H1 (cell line): Measurements from ENCODE around the gene CDC45. TPM values are rescaled to one million over a fixed set of nuclear protein-coding genes. Genes with fewer than 3 reads are reported as not detected.
A peak's percentile ranks its signal among the peaks of the same experiment; 100 is the strongest.

ENCODE experiments used
- CTCF ChIA-PET: fragments of 300-600 bp; sonication (Branson Sonifier 250); formaldehyde crosslinking; loops from one replicate; lab custom pipeline; 2021; ENCODE audit not compliant: partially characterized antibody; lab: Charles Lee
- POLR2A ChIA-PET: fragments of 300-600 bp; sonication (Branson Sonifier 250); formaldehyde crosslinking; loops from one replicate; lab custom pipeline; 2021; ENCODE audit warnings: inconsistent platforms; ENCODE audit not compliant: partially characterized antibody; lab: Charles Lee
- DNase-seq, 2 experiments: peaks; one replicate each; pipeline versions ENCODE4 v3.0.0 to v3.0.0-alpha.2; 2010 to 2022; ENCODE audit warnings: low spot score in 2 of 2, low read depth in 1 of 2, mixed read lengths in 1 of 2
- FAIRE-seq: peaks from 2 replicates; lab custom pipeline; 2011; peaks lifted over from hg19 to GRCh38; lab: Jason Lieb, UNC
- H2AFZ ChIP-seq: 2 replicates; pipeline ENCODE4 v1.8.1; 2012; ENCODE audit warnings: low read length, inconsistent platforms
- H2AK5ac ChIP-seq: 2 replicates; pipeline ENCODE4 v1.6.1; 2013; ENCODE audit warnings: low read depth, low read length
- H2BK120ac ChIP-seq: replicated peaks from 2 replicates; pipeline ENCODE3; 2013; ENCODE audit warnings: low read depth, low read length, inconsistent platforms
- H2BK12ac ChIP-seq: 2 replicates; pipeline ENCODE4 v1.6.1; 2013; ENCODE audit warnings: low read depth, low read length
- H2BK15ac ChIP-seq: 2 replicates; pipeline ENCODE4 v1.6.1; 2013; ENCODE audit warnings: low read length
- H2BK20ac ChIP-seq: 2 replicates; pipeline ENCODE4 v1.6.1; 2013; ENCODE audit warnings: low read length
- H2BK5ac ChIP-seq: 2 replicates; pipeline ENCODE4 v1.6.1; 2013; ENCODE audit warnings: low read depth, low read length
- H3K14ac ChIP-seq: 2 replicates; pipeline ENCODE4 v1.6.1; 2013; ENCODE audit warnings: inconsistent platforms; ENCODE audit not compliant: insufficient read length
- H3K18ac ChIP-seq: 2 replicates; pipeline ENCODE4 v1.6.1; 2013; ENCODE audit warnings: low read length; ENCODE audit errors: extremely low read depth
- H3K23ac ChIP-seq: 2 replicates; pipeline ENCODE4 v1.6.1; 2013; ENCODE audit warnings: inconsistent platforms; ENCODE audit not compliant: insufficient read length
- H3K23me2 ChIP-seq: 2 replicates; pipeline ENCODE4 v1.6.1; 2013; ENCODE audit warnings: low read depth, low read length
- H3K27ac ChIP-seq: 2 replicates; pipeline ENCODE4 v1.6.1; 2011; ENCODE audit warnings: low read depth, low read length, inconsistent platforms
- H3K27me3 ChIP-seq, 4 experiments: replicated peaks in 1 of 4; 1 replicate in 1 of 4; 2 replicates in 3 of 4; pipeline versions ENCODE4 v1.6.1 to v1.8.1; 2011 to 2013; ENCODE audit warnings: low read length in 3 of 4, mild to moderate bottlenecking in 3 of 4, inconsistent platforms in 2 of 4, mixed read lengths in 2 of 4, moderate library complexity in 1 of 4; ENCODE audit not compliant: control insufficient read depth in 3 of 4, insufficient read depth in 3 of 4; ENCODE audit errors: extremely low read depth in 1 of 4
- H3K36me3 ChIP-seq, 4 experiments: 2 replicates each; pipeline versions ENCODE4 v1.6.1 to v1.8.1; 2011 to 2013; ENCODE audit warnings: mild to moderate bottlenecking in 4 of 4, low read length in 3 of 4, moderate library complexity in 2 of 4, control low read depth in 1 of 4, inconsistent platforms in 1 of 4; ENCODE audit not compliant: insufficient read depth in 4 of 4, control insufficient read depth in 2 of 4
- H3K4ac ChIP-seq: replicated peaks from 2 replicates; pipeline ENCODE3; 2013; ENCODE audit warnings: low read length, low read depth, mixed read lengths, inconsistent platforms; ENCODE audit not compliant: insufficient read length
- H3K4me1 ChIP-seq, 4 experiments: replicated peaks in 1 of 4; 1 replicate in 1 of 4; 2 replicates in 3 of 4; pipeline versions ENCODE4 v1.6.1 to v1.8.1; 2011 to 2013; ENCODE audit warnings: low read length in 3 of 4, inconsistent platforms in 2 of 4, mixed read lengths in 1 of 4; ENCODE audit not compliant: insufficient read depth in 4 of 4, control insufficient read depth in 3 of 4
- H3K4me2 ChIP-seq, 2 experiments: 2 replicates each; pipeline versions ENCODE4 v1.6.1 to v1.8.1; 2011 to 2013; ENCODE audit warnings: low read depth in 2 of 2, low read length in 2 of 2, control low read depth in 1 of 2, inconsistent platforms in 1 of 2, mild to moderate bottlenecking in 1 of 2; ENCODE audit not compliant: insufficient read depth in 1 of 2
- H3K4me3 ChIP-seq, 4 experiments: fragments of 200-600, 300-600 bp in 1 of 4; sonication (generic), shearing (Covaris generic), sonication (Bioruptor Twin) in 1 of 4; 2 replicates each; pipeline versions ENCODE4 v1.5.1 to v1.8.1; 2011 to 2016; ENCODE audit warnings: low read length in 4 of 4, low read depth in 3 of 4, control low read depth in 2 of 4, inconsistent platforms in 2 of 4, mild to moderate bottlenecking in 2 of 4, mixed read lengths in 1 of 4, moderate library complexity in 1 of 4; ENCODE audit not compliant: insufficient read depth in 2 of 4; ENCODE audit errors: extremely low read depth in 1 of 4
- H3K56ac ChIP-seq: replicated peaks from 2 replicates; pipeline ENCODE3; 2013; ENCODE audit warnings: low read depth, mild to moderate bottlenecking, mixed read lengths, low read length, inconsistent platforms; ENCODE audit not compliant: insufficient read length
- H3K79me1 ChIP-seq: 2 replicates; pipeline ENCODE4 v1.6.1; 2013; ENCODE audit warnings: low read depth, low read length, control low read depth
- H3K79me2 ChIP-seq, 2 experiments: 2 replicates each; pipeline versions ENCODE4 v1.6.1 to v1.8.1; 2012 to 2013; ENCODE audit warnings: low read length in 2 of 2, mild to moderate bottlenecking in 2 of 2, inconsistent platforms in 1 of 2; ENCODE audit not compliant: insufficient read depth in 2 of 2, control insufficient read depth in 1 of 2
- H3K9ac ChIP-seq, 4 experiments: replicated peaks in 1 of 4; 1 replicate in 1 of 4; 2 replicates in 3 of 4; pipeline versions ENCODE4 v1.6.1 to v1.8.1; 2011 to 2013; ENCODE audit warnings: low read depth in 3 of 4, low read length in 3 of 4, control low read depth in 2 of 4, mild to moderate bottlenecking in 2 of 4, moderate library complexity in 2 of 4, inconsistent platforms in 1 of 4; ENCODE audit errors: extremely low read depth in 1 of 4
- H3K9me3 ChIP-seq, 2 experiments: 2 replicates each; pipeline versions ENCODE4 v1.6.1 to v1.8.1; 2012 to 2013; ENCODE audit warnings: mild to moderate bottlenecking in 2 of 2, moderate library complexity in 2 of 2, control low read depth in 1 of 2, inconsistent platforms in 1 of 2, low read depth in 1 of 2, low read length in 1 of 2, mixed read lengths in 1 of 2; ENCODE audit not compliant: insufficient read depth in 2 of 2
- H4K20me1 ChIP-seq, 2 experiments: replicated peaks in 1 of 2; 2 replicates each; pipeline versions ENCODE3 to v1.8.1; 2011 to 2013; ENCODE audit warnings: inconsistent platforms in 2 of 2, low read length in 2 of 2, mild to moderate bottlenecking in 1 of 2; ENCODE audit not compliant: insufficient read depth in 2 of 2, control insufficient read depth in 1 of 2
- H4K5ac ChIP-seq: 2 replicates; pipeline ENCODE4 v1.6.1; 2013; ENCODE audit warnings: low read length, low read depth, mixed read lengths, inconsistent platforms; ENCODE audit not compliant: insufficient read length
- H4K8ac ChIP-seq: 2 replicates; pipeline ENCODE4 v1.8.0; 2013; ENCODE audit warnings: mild to moderate bottlenecking, moderate library complexity, low read length, inconsistent platforms; ENCODE audit not compliant: insufficient read depth; ENCODE audit errors: extremely low read depth
- H4K91ac ChIP-seq: replicated peaks from 2 replicates; pipeline ENCODE3; 2013; ENCODE audit warnings: low read length, mixed read lengths, inconsistent platforms; ENCODE audit not compliant: insufficient read length
- CHD2 ChIP-seq: IDR thresholded peaks from 2 replicates; pipeline ENCODE4 v1.6.1; 2012; ENCODE audit warnings: low read length, improper control_type of control experiment
- RFX5 ChIP-seq: IDR thresholded peaks from 2 replicates; pipeline ENCODE4 v1.6.1; 2011; ENCODE audit warnings: low read depth, low read length, improper control_type of control experiment, borderline replicate concordance
- TCF12 ChIP-seq: IDR thresholded peaks from 2 replicates; pipeline ENCODE4 v1.6.1; 2011; ENCODE audit warnings: low read depth, mild to moderate bottlenecking, low read length
- WGBS, 2 experiments: shearing (Covaris generic) in 1 of 2; methylation state at CpG; one replicate each; pipeline versions ENCODE4 v1.1.6 to v1.1.7; 2013 to 2015; ENCODE audit warnings: low lambda C conversion rate in 2 of 2, mixed read lengths in 2 of 2, inconsistent platforms in 1 of 2, low coverage in 1 of 2, missing lambda C conversion rate in 1 of 2; ENCODE audit not compliant: insufficient replicate concordance in 2 of 2, insufficient coverage in 1 of 2, insufficient read length in 1 of 2; ENCODE audit errors: extremely low coverage in 1 of 2, missing lambda C conversion rate in 1 of 2; 5-methylcytosine and 5-hydroxymethylcytosine counted together
- polyA plus RNA-seq, 7 experiments: library from polyadenylated mRNA; depleted of rRNA in 3 of 7; stranded (reverse) in 5 of 7; unstranded in 2 of 7; fragments of >200 nt in 5 of 7; fragments of 200-250 nt in 2 of 7; gene quantifications; 1 replicate in 5 of 7; 2 replicates in 1 of 7; 4 replicates in 1 of 7; pipeline versions ENCODE4 v1.2.1 to v1.2.3, GENCODE V29; 2011 to 2013; ENCODE audit warnings: missing spikeins in 2 of 7, mixed read lengths in 2 of 7
- total RNA-seq: library from RNA; stranded (reverse); fragmentation: NEBNext Ultra II Directional; extraction: Animal tissue kit (Norgen Biotek cat#: 25700); gene quantifications from 2 replicates; pipeline ENCODE4 v1.2.1, GENCODE V29; 2021

The CDC45 gene
- total and polyA plus RNA-seq, 2 of the 8 experiments (the other 6 are each of a cell fraction or from before 2014, with no cell fraction given): 31.9 to 37.7 TPM

- Histone ChIP-seq H3K36me3 (peaks cover 5 to 29% (median 12%) of the 10 kb centered on the region in 4 experiments; a peak in 6 of 8 replicates), H3K4me1 (no peaks in the 10 kb centered on the region; a peak in 3 of 7 replicates), H2BK12ac (no peak overlapping the region), H3K56ac (no peak overlapping the region), H2BK20ac (no peak overlapping the region), H2BK15ac (no peak overlapping the region), H3K4me2 (no peak overlapping the region), H3K27ac (no peak overlapping the region), H3K23me2 (no peaks in the 10 kb centered on the region), H4K20me1 (peaks cover 0 to 7% of the 10 kb centered on the region in 2 experiments), H2BK5ac (no peak overlapping the region; the same call in 1 of the 2 replicates), H2AK5ac (no peak overlapping the region), H3K9ac (no peak overlapping the region), H3K23ac (peak overlapping the region; percentile 17)
- no peak for DNase-seq
- ChIA-PET CTCF (interaction anchor here (0.8 to 1.5 kb wide), 9 partner anchors 10 to 205 kb away, joined by 3 to 9 read pairs (median 4); no protein-coding TSS in a partner anchor), POLR2A (interaction anchor here (1.2 to 3.4 kb wide), 5 partner anchors 9 to 125 kb away, joined by 3 to 10 read pairs (median 5); no protein-coding TSS in a partner anchor)
- TF ChIP-seq RFX5 (peak; percentile 12; the same call in 1 of the 2 replicates), TCF12 (no peak), CHD2 (no peak)
- TF ChIP-seq, all 59 proteins: peak for 1
- FAIRE-seq: no peak
- Histone ChIP-seq H3K79me2 (no peaks in the 10 kb centered on the region), H3K79me1 (no peaks in the 10 kb centered on the region), H3K9me3 (no peaks in the 10 kb centered on the region), H4K8ac (peak overlapping the region; percentile 3), H3K4me3 (no peak overlapping the region), H2AFZ (no peak overlapping the region), H3K14ac (no peak overlapping the region), H4K5ac (no peak overlapping the region), H3K18ac (no peak overlapping the region), H4K91ac (no peak overlapping the region), H2BK120ac (no peak overlapping the region), H3K4ac (no peak overlapping the region), H3K27me3 (no peaks in the 10 kb centered on the region)
- 86% methylated on average over 18 of the region's 18 CpGs; no CpG with 5 or more reads in 1 of the 2 experiments for WGBS, 2 experiments
Observed at GRCh38 chr22:19504900-19505734, 25.4 kb downstream of the CDC45 start.
